Neuronal stem cell (in vitro differentiated cells): Measurements from ENCODE around the gene SMIM21.

Experiments used
- DNase-seq: peaks from one replicate; pipeline ENCODE4 v3.0.0-alpha.2; 2013; ENCODE audit warnings: low spot score
- H2AFZ ChIP-seq: one replicate; pipeline ENCODE4 v1.6.1; 2013; ENCODE audit warnings: mild to moderate bottlenecking, low read length, inconsistent platforms
- H2AK5ac ChIP-seq: 2 replicates; pipeline ENCODE4 v1.6.1; 2013; ENCODE audit warnings: low read depth, mild to moderate bottlenecking, inconsistent platforms, low read length, moderate library complexity, mixed read lengths
- H2BK120ac ChIP-seq: 2 replicates; pipeline ENCODE4 v1.6.1; 2013; ENCODE audit warnings: low read depth, mild to moderate bottlenecking, inconsistent platforms, low read length, moderate library complexity, mixed read lengths
- H2BK12ac ChIP-seq: one replicate; pipeline ENCODE4 v1.6.1; 2013; ENCODE audit warnings: low read length, inconsistent platforms
- H2BK15ac ChIP-seq: 2 replicates; pipeline ENCODE4 v1.6.1; 2013; ENCODE audit warnings: mild to moderate bottlenecking, low read length, inconsistent platforms, mixed read lengths
- H2BK5ac ChIP-seq: one replicate; pipeline ENCODE4 v1.6.1; 2013; ENCODE audit warnings: inconsistent platforms, mild to moderate bottlenecking, low read length, moderate library complexity
- H3K14ac ChIP-seq: one replicate; pipeline ENCODE4 v1.6.1; 2013; ENCODE audit warnings: low read length, inconsistent platforms
- H3K18ac ChIP-seq: 2 replicates; pipeline ENCODE4 v1.6.1; 2013; ENCODE audit warnings: low read length, inconsistent platforms
- H3K23ac ChIP-seq: 2 replicates; pipeline ENCODE4 v1.6.1; 2013; ENCODE audit warnings: low read depth, mild to moderate bottlenecking, mixed read lengths, low read length, inconsistent platforms; ENCODE audit not compliant: poor library complexity
- H3K27ac ChIP-seq: replicated peaks from 3 replicates; pipeline ENCODE4 v1.5.1; 2013; ENCODE audit warnings: low read length, inconsistent platforms
- H3K27me3 ChIP-seq, 3 experiments: 2 replicates each; pipeline ENCODE4 v1.6.1; 2013; ENCODE audit warnings: low read length in 3 of 3, mild to moderate bottlenecking in 2 of 3, inconsistent platforms in 1 of 3, low read depth in 1 of 3, mixed read lengths in 1 of 3, moderate library complexity in 1 of 3; ENCODE audit not compliant: control insufficient read depth in 3 of 3, insufficient read depth in 3 of 3
- H3K36me3 ChIP-seq, 2 donors: replicated peaks in 1 of 2; 2 replicates each; pipeline ENCODE4 v1.6.1; 2013; ENCODE audit warnings: low read length in 2 of 2; ENCODE audit not compliant: control insufficient read depth in 2 of 2, insufficient read depth in 2 of 2
- H3K4ac ChIP-seq: 2 replicates; pipeline ENCODE4 v1.6.1; 2013; ENCODE audit warnings: inconsistent platforms, mild to moderate bottlenecking, low read length, moderate library complexity
- H3K4me1 ChIP-seq, 2 donors: 1 replicate in 1 of 2; 2 replicates in 1 of 2; pipeline ENCODE4 v1.6.1; 2013; ENCODE audit warnings: low read length in 2 of 2, low read depth in 1 of 2; ENCODE audit not compliant: control insufficient read depth in 2 of 2, insufficient read depth in 1 of 2
- H3K4me2 ChIP-seq: one replicate; pipeline ENCODE4 v1.6.1; 2013; ENCODE audit warnings: mild to moderate bottlenecking, low read length, inconsistent platforms; ENCODE audit not compliant: insufficient read depth, poor library complexity, severe bottlenecking
- H3K4me3 ChIP-seq, 2 donors: 2 replicates each; pipeline ENCODE4 v1.5.1; 2013; ENCODE audit warnings: low read length in 2 of 2, mild to moderate bottlenecking in 2 of 2, inconsistent platforms in 1 of 2, moderate library complexity in 1 of 2
- H3K79me1 ChIP-seq: one replicate; pipeline ENCODE4 v1.6.1; 2013; ENCODE audit warnings: low read depth, mild to moderate bottlenecking, inconsistent platforms, low read length, moderate library complexity
- H3K9ac ChIP-seq: one replicate; pipeline ENCODE4 v1.6.1; 2013; ENCODE audit warnings: mild to moderate bottlenecking, low read depth, low read length, inconsistent platforms; ENCODE audit not compliant: poor library complexity
- H3K9me3 ChIP-seq, 2 donors: replicated peaks in 1 of 2; 2 replicates each; pipeline versions ENCODE3 to v1.6.1; 2013; ENCODE audit warnings: low read length in 2 of 2, mild to moderate bottlenecking in 2 of 2, inconsistent platforms in 1 of 2, low read depth in 1 of 2, mixed read lengths in 1 of 2, moderate library complexity in 1 of 2; ENCODE audit not compliant: control insufficient read depth in 2 of 2, insufficient read depth in 1 of 2
- H4K8ac ChIP-seq: one replicate; pipeline ENCODE4 v1.6.1; 2013; ENCODE audit warnings: low read depth, mild to moderate bottlenecking, inconsistent platforms, low read length, moderate library complexity
- H4K91ac ChIP-seq: one replicate; pipeline ENCODE4 v1.6.1; 2013; ENCODE audit warnings: low read length, low read depth, mild to moderate bottlenecking, inconsistent platforms; ENCODE audit not compliant: poor library complexity
- WGBS, 2 donors: extraction: QIAGEN DNeasy Blood & Tissue Kit; methylation state at CpG; one replicate each; pipeline ENCODE4 v1.1.7; 2013; ENCODE audit warnings: missing lambda C conversion rate in 2 of 2, mixed read lengths in 1 of 2; ENCODE audit not compliant: insufficient read length in 2 of 2, insufficient replicate concordance in 1 of 2; ENCODE audit errors: extremely low coverage in 2 of 2; 5-methylcytosine and 5-hydroxymethylcytosine counted together

The SMIM21 gene

DNA sequence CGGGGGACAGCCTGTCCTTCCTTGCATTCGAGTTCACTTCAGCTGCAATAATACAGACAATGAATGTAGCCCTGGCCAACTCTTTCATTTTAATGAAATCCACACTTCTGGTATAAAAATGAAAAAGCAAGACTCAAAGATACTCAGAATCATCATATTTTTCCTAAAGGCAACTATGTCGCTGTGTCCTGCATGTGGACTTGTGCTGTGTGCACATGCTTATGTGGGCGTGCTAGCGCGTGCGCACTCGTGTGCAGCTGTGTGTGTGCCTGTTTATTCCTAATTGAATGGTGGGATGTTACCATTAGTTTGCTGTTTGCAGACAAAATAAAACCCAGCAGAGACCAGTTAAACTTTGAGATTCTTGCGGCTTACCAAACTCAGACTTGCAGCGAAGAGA lies 49.6 kb downstream of the SMIM21 start:
- H2AFZ ChIP-seq = no peak overlapping the region
- no peak overlapping the region for H2BK12ac ChIP-seq
- H2BK5ac ChIP-seq = no peak overlapping the region
- no peak overlapping the region for H2BK15ac ChIP-seq
- H3K18ac ChIP-seq = no peak overlapping the region
- DNase-seq = no peak
- H3K4me3 ChIP-seq = no peak overlapping the region
- no peak overlapping the region for H3K14ac ChIP-seq
- peaks cover 0 to 3% (median 0%) of the 10 kb centered on the region in 3 experiments for H3K27me3 ChIP-seq
- no peak overlapping the region for H3K4ac ChIP-seq
- WGBS, 2 donors = no CpG with 5 or more reads among the region's 10 CpGs
- no peaks in the 10 kb centered on the region for H3K79me1 ChIP-seq
- no peak overlapping the region for H3K27ac ChIP-seq
- H3K4me2 ChIP-seq = no peak overlapping the region
- H2AK5ac ChIP-seq = no peak overlapping the region
- H2BK120ac ChIP-seq = no peak overlapping the region
- H3K9me3 ChIP-seq = no peaks in the 10 kb centered on the region
- H3K36me3 ChIP-seq = no peaks in the 10 kb centered on the region
- H4K8ac ChIP-seq = no peak overlapping the region
- H3K9ac ChIP-seq = no peak overlapping the region
- H4K91ac ChIP-seq = no peak overlapping the region
- H3K23ac ChIP-seq = no peak overlapping the region
- H3K4me1 ChIP-seq = peaks cover 0 to 7% of the 10 kb centered on the region in 2 donors

DNA sequence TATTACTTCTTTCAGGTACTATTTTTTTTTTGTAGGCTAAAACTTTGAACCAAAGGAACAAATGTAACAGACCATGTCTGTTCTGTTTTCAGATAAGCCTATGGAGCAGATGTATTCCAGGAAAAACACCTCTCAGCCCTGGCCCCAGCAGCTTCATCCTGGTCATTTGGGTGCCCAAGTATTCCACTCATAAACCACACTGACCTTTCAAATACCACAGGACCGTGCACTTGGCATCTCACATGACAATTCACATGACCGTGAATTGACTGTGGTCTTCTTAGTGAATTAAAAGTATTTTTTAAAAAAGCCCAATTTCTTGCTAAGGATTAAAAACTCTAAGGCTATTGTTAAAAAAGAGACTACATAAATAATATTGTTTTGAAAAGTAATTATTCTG lies 50.2 kb downstream of the SMIM21 start:
- Histone ChIP-seq H3K27me3 (peaks cover 0 to 2% (median 0%) of the 10 kb centered on the region in 3 experiments), H3K18ac (no peak overlapping the region), H2BK12ac (no peak overlapping the region), H3K4ac (no peak overlapping the region), H3K36me3 (no peaks in the 10 kb centered on the region), H2AFZ (no peak overlapping the region), H3K27ac (no peak overlapping the region), H3K9me3 (no peaks in the 10 kb centered on the region), H3K79me1 (no peaks in the 10 kb centered on the region), H2BK5ac (no peak overlapping the region), H2BK15ac (no peak overlapping the region), H3K4me1 (peaks cover 0 to 7% of the 10 kb centered on the region in 2 donors), H3K4me3 (no peak overlapping the region), H3K4me2 (no peak overlapping the region), H3K14ac (no peak overlapping the region), H3K9ac (no peak overlapping the region), H2AK5ac (no peak overlapping the region), H2BK120ac (no peak overlapping the region), H4K91ac (no peak overlapping the region), H4K8ac (no peak overlapping the region), H3K23ac (no peak overlapping the region)
- WGBS, 2 donors = no CpG with 5 or more reads among the region's 2 CpGs
- DNase-seq = no peak

DNA sequence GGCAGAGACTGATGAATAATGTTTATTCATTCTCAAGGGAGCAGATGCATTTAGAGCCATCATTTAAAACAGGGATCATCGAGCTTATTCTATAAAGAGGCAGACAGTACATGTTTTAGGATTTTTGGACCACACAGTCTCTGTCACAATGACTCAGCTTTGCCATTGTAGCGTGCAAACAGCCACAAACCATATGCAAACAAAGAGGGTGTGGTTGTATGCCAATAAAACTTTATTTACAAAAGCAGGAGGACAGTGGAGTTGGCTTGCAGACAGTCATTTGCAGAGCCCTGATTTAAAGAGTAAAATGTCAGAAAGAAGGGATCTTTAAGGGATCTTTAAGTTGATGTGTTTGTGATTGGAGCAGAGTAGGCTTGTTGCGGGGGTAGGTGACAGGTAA lies 51.5 kb downstream of the SMIM21 start:
- H3K4me3 ChIP-seq = no peak overlapping the region
- no peak overlapping the region for H3K23ac ChIP-seq
- H2BK5ac ChIP-seq = no peak overlapping the region
- H3K18ac ChIP-seq = no peak overlapping the region
- no peak overlapping the region for H3K4ac ChIP-seq
- no peak overlapping the region for H2AFZ ChIP-seq
- peaks cover 0 to 7% of the 10 kb centered on the region in 2 donors for H3K4me1 ChIP-seq
- no peak overlapping the region for H4K91ac ChIP-seq
- peaks cover 0 to 2% (median 0%) of the 10 kb centered on the region in 3 experiments for H3K27me3 ChIP-seq
- H3K27ac ChIP-seq = no peak overlapping the region
- DNase-seq = no peak
- no peaks in the 10 kb centered on the region for H3K79me1 ChIP-seq
- H3K9me3 ChIP-seq = no peaks in the 10 kb centered on the region
- no peak overlapping the region for H3K4me2 ChIP-seq
- H2BK12ac ChIP-seq = no peak overlapping the region
- no CpG with 5 or more reads among the region's 3 CpGs for whole genome bisulfite sequencing, 2 donors
- no peak overlapping the region for H4K8ac ChIP-seq
- no peak overlapping the region for H3K9ac ChIP-seq
- no peak overlapping the region for H2BK120ac ChIP-seq
- no peak overlapping the region for H2BK15ac ChIP-seq
- H3K36me3 ChIP-seq = no peaks in the 10 kb centered on the region
- no peak overlapping the region for H3K14ac ChIP-seq
- H2AK5ac ChIP-seq = no peak overlapping the region

DNA sequence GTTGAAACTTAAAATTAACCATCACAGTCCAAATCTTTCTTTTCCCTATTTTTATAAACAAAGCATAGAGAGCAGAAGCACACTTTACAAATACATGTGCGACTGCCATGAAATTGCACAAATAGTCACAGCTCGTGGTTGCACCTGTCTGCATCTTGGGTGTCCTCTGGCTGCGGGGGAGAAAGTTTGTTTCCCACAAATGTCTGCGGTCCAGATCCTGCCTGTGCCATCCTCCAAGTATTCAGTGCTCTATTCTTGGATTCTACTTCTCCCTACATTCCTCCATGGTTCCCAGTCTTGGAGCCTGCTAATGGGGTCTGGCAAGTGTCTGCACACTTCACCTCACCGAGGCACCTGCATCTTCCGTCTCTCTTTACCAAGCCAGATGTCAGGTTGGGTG lies 52.2 kb downstream of the SMIM21 start:
- Histone ChIP-seq H2BK120ac (no peak overlapping the region), H3K14ac (no peak overlapping the region), H4K8ac (no peak overlapping the region), H3K4me2 (no peak overlapping the region), H3K4ac (no peak overlapping the region), H2BK15ac (no peak overlapping the region), H3K4me3 (no peak overlapping the region), H3K36me3 (no peaks in the 10 kb centered on the region), H3K9ac (no peak overlapping the region), H4K91ac (no peak overlapping the region), H3K18ac (no peak overlapping the region), H2AK5ac (no peak overlapping the region), H3K27ac (no peak overlapping the region), H2BK5ac (no peak overlapping the region), H3K4me1 (peaks cover 0 to 7% of the 10 kb centered on the region in 2 donors), H2AFZ (no peak overlapping the region), H3K27me3 (peaks cover 0 to 2% (median 0%) of the 10 kb centered on the region in 3 experiments), H2BK12ac (no peak overlapping the region), H3K23ac (no peak overlapping the region), H3K79me1 (no peaks in the 10 kb centered on the region), H3K9me3 (no peaks in the 10 kb centered on the region)
- WGBS, 2 donors = no CpG with 5 or more reads among the region's 6 CpGs
- no peak for DNase-seq
